Measurements from ENCODE around the gene FLT3.
"Not testable (repeated sequence)": the region's sequence is repeated elsewhere in the genome, so short reads cannot be mapped to it uniquely, and the experiment has no call there.

The FLT3 gene

GRCh38 chr13:28100150-28101121 is at the start of gene FLT3:
FLT3 (minus strand) TSS chr13:28100576; CDS start chr13:28100510, 66 bp downstream.
- DNase-seq, result peak; percentile 19

GRCh38 chr13:28147495-28147894 is 47.1 kb upstream of the FLT3 start:
- no peak for DNase-seq

GRCh38 chr13:28145049-28145448 is 44.7 kb upstream of the FLT3 start:
- no peak for DNase-seq

GRCh38 chr13:28141542-28141941 is 41.2 kb upstream of the FLT3 start:
- DNase-seq, result not testable (repeated sequence)

- no peak for DNase-seq
Observed at GRCh38 chr13:28140433-28141125, 40.2 kb upstream of the FLT3 start.

- DNase-seq, result peak; percentile 9
Observed at GRCh38 chr13:28138756-28139470, 38.5 kb upstream of the FLT3 start.

- peak; percentile 72 for DNase-seq
Observed at GRCh38 chr13:28138012-28138755, 37.8 kb upstream of the FLT3 start, which contains the start of gene PAN3. PAN3 (plus strand) TSS chr13:28138545; CDS start chr13:28138658, 113 bp downstream.

- DNase-seq, result no peak
Observed at GRCh38 chr13:28137596-28137995, 37.2 kb upstream of the FLT3 start.

- DNase-seq, result no peak
Observed at GRCh38 chr13:28136916-28137315, 36.5 kb upstream of the FLT3 start.

- no peak for DNase-seq
Observed at GRCh38 chr13:28131646-28132045, 31.3 kb upstream of the FLT3 start.

GRCh38 chr13:28129911-28130693 is 29.7 kb upstream of the FLT3 start:
- no peak for DNase-seq

- DNase-seq, result no peak
Observed at GRCh38 chr13:28128926-28129325, 28.6 kb upstream of the FLT3 start.

GRCh38 chr13:28128030-28128429 is 27.7 kb upstream of the FLT3 start:
- no peak for DNase-seq

GRCh38 chr13:28121224-28121623 is 20.8 kb upstream of the FLT3 start:
- no peak for DNase-seq

GRCh38 chr13:28120317-28120716 is 19.9 kb upstream of the FLT3 start:
- DNase-seq, result no peak

- DNase-seq, result no peak
Observed at GRCh38 chr13:28117689-28118377, 17.5 kb upstream of the FLT3 start.

- no peak for DNase-seq
Observed at GRCh38 chr13:28116736-28117135, 16.4 kb upstream of the FLT3 start.

- DNase-seq, result no peak
Observed at GRCh38 chr13:28110414-28110813, 10.0 kb upstream of the FLT3 start.

GRCh38 chr13:28106976-28107375 is 6.6 kb upstream of the FLT3 start:
- no peak for DNase-seq

- DNase-seq, result not testable (repeated sequence)
Observed at GRCh38 chr13:28101886-28102285, 1.5 kb upstream of the FLT3 start.
